ENCODE measurements around the gene SRGAP2B. TPM values are rescaled to one million over a fixed set of nuclear protein-coding genes. Genes with fewer than 3 reads are reported as not detected.
"Not testable (repeated sequence)": the region's sequence is repeated elsewhere in the genome, so short reads cannot be mapped to it uniquely, and the experiment has no call there.

SRGAP2B gene
- total RNA-seq, 1 donor, result 4.6 TPM

GRCh38 chr1:144917154-144918026 is 177.7 kb downstream of the SRGAP2B start:
- DNase-seq (ENCODE audit: low read depth in 2 of 3, low spot score in 2 of 3), result not testable (repeated sequence)

GRCh38 chr1:144913977-144914734 is 181.0 kb downstream of the SRGAP2B start:
- not testable (repeated sequence) for DNase-seq (ENCODE audit: low read depth in 2 of 3, low spot score in 2 of 3)

GRCh38 chr1:144913458-144913857 is 181.7 kb downstream of the SRGAP2B start:
- DNase-seq (ENCODE audit: low read depth in 2 of 3, low spot score in 2 of 3), result not testable (repeated sequence)

GRCh38 chr1:144910729-144911128 is 184.4 kb downstream of the SRGAP2B start:
- not testable (repeated sequence) for DNase-seq (ENCODE audit: low read depth in 2 of 3, low spot score in 2 of 3)

DNA sequence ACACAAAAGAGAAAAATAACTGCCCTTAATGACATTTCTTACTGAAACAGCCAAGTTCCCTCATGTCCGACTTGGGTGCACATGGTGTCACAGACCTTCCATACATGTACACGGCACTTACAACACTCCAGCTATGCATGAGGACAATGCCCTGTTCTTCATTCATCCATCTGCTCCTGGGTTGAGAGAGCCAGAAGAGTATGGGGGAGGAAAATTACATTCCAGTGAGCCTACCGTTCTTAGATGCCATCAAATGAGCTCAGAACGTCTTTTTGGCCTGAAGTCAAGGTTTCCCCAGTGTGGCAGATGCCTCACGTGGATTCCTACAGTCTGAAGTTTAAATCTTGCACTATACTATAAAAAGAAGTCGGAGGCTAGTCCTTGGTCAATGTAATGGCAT is 194.3 kb downstream of the SRGAP2B start:
- DNase-seq (ENCODE audit: low read depth in 2 of 3, low spot score in 2 of 3), result not testable (repeated sequence)

GRCh38 chr1:144894454-144895201 is 200.5 kb downstream of the SRGAP2B start:
- DNase-seq (ENCODE audit: low read depth in 2 of 3, low spot score in 2 of 3), result not testable (repeated sequence)

GRCh38 chr1:144893710-144894438 is 201.3 kb downstream of the SRGAP2B start:
- not testable (repeated sequence) for DNase-seq (ENCODE audit: low read depth in 2 of 3, low spot score in 2 of 3)

DNA sequence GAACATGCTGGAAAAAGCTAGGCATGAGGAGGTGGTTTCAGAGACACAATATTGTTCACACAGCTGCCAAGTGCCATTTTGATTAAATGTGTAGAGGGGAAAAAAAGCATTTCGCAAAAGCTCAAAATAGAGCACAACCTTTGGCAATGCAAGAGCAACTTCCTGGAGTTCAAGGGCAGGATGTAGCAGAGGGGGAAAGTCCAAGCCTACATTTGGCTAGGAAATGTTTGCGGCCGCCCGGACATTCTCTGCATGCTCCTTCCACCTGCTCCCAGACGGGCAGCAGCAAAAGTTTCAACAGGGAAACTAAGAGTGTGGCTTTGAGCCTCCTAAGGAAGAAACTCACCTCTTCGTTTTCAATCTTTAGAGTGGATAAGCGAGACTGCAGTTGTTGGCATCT is 202.1 kb downstream of the SRGAP2B start:
- not testable (repeated sequence) for DNase-seq (ENCODE audit: low read depth in 2 of 3, low spot score in 2 of 3)

GRCh38 chr1:144889450-144890115 is 205.5 kb downstream of the SRGAP2B start:
- not testable (repeated sequence) for DNase-seq (ENCODE audit: low read depth in 2 of 3, low spot score in 2 of 3)

DNA sequence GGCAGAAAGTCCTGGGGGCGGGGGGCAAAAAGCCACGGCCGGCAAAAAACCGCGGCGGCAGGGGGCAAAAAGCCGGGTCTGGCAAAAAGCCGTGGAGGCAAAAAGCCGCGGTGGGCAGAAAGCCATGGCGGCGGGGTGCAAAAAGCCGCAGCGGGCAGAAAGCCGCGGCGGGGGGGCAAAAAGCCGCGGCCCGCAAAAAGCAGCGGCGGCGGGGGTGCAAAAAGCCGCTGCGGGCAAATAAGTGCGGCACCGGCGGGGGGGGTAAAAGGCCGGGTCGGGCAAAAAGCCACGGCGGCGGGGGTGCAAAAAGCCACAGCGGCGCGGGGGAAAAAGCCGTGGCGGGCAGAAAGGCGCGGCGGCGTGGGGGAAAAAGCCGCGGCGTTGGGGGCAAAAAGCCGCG is 212.1 kb downstream of the SRGAP2B start:
- DNase-seq (ENCODE audit: low read depth in 2 of 3, low spot score in 2 of 3), result peak in 2 of 3 donors; percentile 7 to 9

GRCh38 chr1:144882343-144882742 is 212.8 kb downstream of the SRGAP2B start:
- not testable (repeated sequence) for DNase-seq (ENCODE audit: low read depth in 2 of 3, low spot score in 2 of 3)

DNA sequence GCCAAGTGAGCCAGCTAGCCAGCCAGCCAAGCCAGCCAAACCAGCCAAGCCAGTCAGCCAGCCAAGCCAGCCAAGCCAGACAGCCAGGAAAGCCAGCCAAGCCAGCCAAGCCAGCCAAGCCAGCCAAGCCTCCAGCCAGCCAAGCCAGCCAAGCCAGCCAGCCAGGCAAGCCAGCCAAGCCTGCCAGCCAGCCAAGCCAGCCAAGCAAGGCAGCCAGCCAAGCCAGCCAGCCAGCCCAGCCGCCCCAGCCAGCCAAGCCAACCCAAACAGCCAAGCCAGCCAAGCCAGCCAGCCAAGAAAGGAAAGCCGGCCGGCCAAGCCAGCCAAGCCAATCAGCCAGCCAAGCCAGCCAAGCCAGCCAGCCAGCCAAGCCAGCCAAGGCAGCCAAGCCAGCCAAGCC is 236.5 kb downstream of the SRGAP2B start:
- not testable (repeated sequence) for DNase-seq (ENCODE audit: low read depth in 2 of 3, low spot score in 2 of 3)

Small RNA genes lying within 50 kb of the gene (small RNA-seq; reads per million reads assigned to genes)
- gene AC242498.1, result not detected

Other genes with a start within 250 kb of the SRGAP2B start
- 0.27 TPM for gene FAM72D, start 646 bp upstream of the SRGAP2B start, total RNA-seq
- not detected for gene PPIAL4D, start 146.8 kb upstream of the SRGAP2B start, total RNA-seq